HG03097 (cell line): ENCODE results near the gene PLCB2.

Experiments
- ATAC-seq: cut with Tn5 transposase; IDR thresholded peaks from one replicate; pipeline ENCODE4 v1.9.1; 2021; ENCODE audit not compliant: unreplicated experiment, low FRiP score

Gene PLCB2

DNA sequence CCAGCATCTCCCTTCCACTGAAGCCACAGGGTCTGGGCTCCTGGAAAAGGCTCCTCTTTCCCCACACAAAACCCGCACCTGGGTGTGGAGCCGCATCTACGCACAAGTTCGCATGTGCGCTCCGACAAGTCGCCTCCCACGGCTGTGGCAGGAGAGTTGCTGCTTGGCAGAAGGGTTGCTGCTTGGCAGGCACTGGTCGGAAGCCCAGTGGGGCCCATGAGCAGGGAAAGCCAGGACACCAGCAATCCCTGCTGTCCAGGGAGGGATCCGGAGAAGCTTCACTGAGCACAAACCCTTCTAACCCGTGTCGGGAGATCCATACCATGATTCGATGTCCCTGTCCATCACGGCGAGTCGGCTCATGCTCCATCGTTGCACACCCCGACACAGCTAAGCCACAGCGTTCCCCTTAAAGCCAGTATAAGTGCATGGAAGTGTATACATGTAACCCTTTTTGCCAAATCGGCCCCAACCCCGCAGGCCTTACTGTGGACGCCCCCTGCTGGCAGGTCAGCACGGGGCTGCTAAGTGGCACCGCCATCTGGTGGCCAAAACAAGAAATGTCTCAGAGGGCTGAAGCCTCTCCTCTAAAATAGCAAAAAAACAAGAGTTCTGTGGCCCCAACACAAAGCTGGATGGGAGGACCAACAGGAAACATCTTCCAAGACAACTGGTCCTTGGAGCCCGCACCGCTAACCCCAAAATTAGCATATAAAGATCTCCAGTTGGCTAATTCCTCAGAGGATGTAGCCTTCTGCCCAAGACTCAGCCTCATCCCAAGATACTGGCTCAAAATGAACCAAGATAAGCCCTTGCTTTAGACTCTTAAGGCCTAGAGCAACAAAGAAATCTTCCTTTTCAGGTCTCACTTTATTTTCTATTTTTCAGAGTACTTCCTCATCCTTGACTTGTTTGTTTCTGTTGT, 33.1 kb downstream of the PLCB2 start:
- ATAC-seq: no peak

- no peak for ATAC-seq
Observed at GRCh38 chr15:40273428-40273827, 34.3 kb downstream of the PLCB2 start.

DNA sequence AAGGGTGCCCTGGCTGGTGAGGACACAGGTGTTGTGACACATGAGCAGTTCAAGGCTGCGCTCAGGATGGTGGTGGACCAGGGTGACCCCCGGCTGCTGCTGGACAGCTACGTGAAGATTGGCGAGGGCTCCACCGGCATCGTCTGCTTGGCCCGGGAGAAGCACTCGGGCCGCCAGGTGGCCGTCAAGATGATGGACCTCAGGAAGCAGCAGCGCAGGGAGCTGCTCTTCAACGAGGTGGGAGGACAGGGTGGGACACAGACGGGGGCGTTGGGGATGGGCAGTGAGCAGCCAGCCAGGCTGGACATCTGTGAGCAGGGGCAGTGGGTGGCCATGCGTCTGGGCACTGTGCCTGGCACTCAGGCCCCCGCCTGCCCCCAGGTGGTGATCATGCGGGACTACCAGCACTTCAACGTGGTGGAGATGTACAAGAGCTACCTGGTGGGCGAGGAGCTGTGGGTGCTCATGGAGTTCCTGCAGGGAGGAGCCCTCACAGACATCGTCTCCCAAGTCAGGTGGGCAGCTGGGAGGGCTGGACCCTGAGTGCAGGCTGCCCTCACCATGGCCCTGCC, 35.2 kb downstream of the PLCB2 start:
- no peak for ATAC-seq

- no peak for ATAC-seq
Observed at GRCh38 chr15:40271685-40272484, 35.9 kb downstream of the PLCB2 start.

- ATAC-seq: no peak
Observed at GRCh38 chr15:40270246-40270995, 37.3 kb downstream of the PLCB2 start.

DNA sequence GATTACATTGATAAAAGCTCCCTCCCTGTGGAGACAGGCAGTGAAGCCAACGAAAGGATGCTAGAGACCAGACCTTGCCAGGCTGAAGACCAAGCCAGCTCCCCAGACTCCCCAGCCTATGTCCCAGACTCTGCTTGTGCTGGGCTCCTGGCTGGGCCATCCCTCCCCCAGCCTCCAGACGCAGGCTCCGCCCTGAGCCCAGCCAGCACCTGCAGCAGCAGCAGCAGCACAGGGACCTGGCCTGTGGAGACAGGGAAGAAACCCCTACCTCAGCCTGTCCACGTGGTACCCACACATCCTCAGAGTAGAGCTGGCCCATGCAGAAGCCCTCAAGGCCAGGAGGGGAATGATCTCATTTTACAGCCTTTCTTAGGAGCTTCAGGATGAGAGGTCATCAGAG, 38.1 kb downstream of the PLCB2 start:
- ATAC-seq: no peak

GRCh38 chr15:40267670-40268069, 40.1 kb downstream of the PLCB2 start:
- no peak for ATAC-seq

- ATAC-seq: no peak
Observed at GRCh38 chr15:40266828-40267304, 40.9 kb downstream of the PLCB2 start.

- ATAC-seq: no peak
Observed at GRCh38 chr15:40265875-40266274, 41.9 kb downstream of the PLCB2 start.

DNA sequence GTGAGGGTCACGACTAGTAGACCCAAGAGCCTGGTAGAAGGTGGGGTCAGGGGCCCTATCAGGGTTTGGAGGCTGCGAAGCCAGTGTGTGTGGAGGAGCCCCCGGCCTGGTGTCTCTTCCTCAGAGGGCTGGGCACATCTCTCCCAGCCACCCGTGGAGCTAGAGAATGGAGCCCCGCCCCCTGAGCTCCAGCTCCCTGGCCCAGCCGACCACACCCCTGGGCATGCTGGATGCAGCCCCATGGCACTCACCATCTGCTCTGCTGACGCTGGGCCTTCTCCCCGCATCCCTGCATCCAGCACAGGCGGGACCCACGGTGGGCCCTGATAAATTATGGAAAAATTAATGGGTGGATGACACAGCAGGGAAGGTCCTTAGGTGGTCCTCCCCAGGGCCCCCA, 42.4 kb downstream of the PLCB2 start:
- no peak for ATAC-seq

- ATAC-seq: no peak
Observed at GRCh38 chr15:40264321-40265153, 43.2 kb downstream of the PLCB2 start.

DNA sequence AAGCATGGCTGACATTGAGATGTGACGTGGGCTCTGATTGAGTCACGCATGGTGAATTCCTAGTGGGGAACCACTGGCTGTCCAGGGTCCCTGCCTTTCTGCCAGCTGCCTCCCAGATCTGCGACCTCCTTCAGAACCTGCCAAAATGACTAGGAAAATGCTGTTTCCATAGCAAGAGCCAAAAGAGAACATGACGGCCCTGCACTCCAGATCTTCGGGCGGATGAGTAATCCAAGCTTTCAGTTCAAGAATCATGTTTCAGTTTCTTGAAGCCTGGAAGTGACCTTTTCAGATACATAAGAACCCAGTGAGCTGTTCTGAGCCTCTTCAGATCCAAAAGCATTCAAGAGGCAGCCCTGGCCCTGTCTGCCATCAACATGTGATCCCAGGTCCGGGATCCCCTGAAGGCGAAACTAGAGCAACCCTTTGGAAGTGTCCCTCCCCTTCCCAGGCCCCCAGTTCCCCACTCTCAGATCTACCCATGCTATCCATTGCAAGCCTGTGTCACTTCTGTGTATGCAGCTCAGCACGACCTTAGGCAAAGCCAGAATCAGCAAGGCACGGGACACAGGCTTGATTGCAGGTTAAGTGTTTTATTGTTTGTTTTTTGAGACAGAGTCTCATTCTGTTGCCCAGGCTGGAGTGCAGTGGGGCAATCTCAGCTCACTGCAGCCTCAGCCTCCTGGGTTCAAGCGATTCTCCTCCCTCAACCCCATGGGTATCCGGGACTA, 44.5 kb downstream of the PLCB2 start:
- no peak for ATAC-seq

DNA sequence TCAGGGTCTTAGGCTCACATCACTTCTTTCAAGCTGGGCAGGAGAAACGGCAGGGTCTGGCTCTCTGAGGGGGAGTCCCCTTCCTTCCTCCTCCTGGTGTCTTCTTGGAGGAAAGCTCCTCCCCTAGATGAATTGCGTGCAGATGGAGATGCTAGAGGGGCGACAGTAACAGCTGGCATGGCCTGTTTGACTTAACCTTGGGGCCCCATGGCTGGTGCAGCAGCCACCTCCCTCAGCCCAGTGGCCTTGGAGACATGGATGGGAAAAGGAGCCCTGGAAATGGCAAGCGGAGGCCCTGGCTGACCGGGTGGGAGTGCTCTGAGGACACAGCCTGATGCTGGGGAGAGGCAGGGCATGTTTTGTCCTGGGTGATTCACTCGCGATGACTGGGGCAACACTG, 48.7 kb downstream of the PLCB2 start:
- no peak for ATAC-seq

GRCh38 chr15:40258544-40258943, 49.2 kb downstream of the PLCB2 start:
- ATAC-seq: no peak

DNA sequence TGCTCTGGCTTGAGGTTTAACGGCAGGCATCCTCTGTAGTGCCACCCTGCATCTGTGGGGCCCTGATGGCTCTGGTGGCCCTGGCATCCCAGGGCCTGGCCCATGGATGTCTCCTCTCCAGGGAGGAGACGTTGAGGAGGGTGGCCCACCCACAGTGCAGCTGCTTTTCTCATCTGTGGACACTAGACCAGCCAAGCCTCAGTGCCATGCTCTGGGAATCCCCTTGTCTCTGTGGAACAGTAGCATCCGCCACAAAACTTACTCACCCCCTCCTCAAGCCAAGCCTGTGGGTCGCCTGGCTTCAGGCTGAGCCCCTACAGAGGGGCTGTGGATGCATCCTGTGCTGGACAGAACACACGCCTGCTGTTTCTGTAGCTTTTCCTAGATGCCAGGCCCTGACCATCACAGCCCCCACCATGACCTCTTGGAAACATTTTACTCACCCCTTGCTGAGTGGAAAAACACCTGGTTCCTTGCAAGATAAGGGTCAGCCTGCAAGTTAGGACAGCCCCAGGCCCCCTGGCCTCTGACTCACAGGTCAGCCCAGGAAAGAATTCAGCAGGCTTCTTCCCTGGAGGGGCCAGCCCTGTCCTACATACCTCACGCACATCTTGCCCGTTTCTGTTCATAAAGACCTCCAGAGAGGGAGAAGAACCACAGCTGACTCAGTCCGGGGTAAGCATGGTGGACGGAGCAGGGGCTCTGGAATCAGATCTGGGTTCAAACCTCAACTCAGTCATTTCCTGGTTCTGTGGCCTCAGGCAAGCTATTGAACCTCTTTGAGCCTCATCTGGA, 49.9 kb downstream of the PLCB2 start:
- no peak for ATAC-seq

GRCh38 chr15:40256638-40257235, 51.0 kb downstream of the PLCB2 start:
- no peak for ATAC-seq

GRCh38 chr15:40255033-40255432, 52.7 kb downstream of the PLCB2 start:
- no peak for ATAC-seq

DNA sequence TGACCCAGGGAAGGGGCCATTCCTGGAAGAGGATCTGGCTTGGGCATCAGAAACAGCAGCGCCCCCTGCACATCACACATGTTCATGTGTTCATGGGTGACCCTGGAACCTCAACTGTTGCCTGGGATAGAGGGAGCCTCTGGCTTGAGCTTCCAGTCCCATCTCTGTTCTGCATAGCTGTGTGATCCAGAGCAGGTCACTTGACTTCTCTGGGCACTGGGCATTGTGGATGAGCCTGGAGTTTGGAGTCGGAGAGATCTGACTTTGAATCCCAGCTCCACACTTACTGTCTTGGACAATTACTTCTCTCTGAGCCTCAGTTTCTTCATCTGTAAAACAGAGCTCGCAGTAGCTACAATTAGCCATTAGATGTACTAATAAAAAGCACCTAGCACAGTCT, 53.3 kb downstream of the PLCB2 start:
- no peak for ATAC-seq
